GM19324 (cell line): ENCODE data around the gene SIAH3.
A peak's percentile ranks its signal among the peaks of the same experiment; 100 is the strongest.

Experiments
- ATAC-seq: cut with Tn5 transposase; IDR thresholded peaks from one replicate; pipeline ENCODE4 v1.9.1; 2021; ENCODE audit warnings: mild to moderate bottlenecking, moderate library complexity; ENCODE audit not compliant: unreplicated experiment, low FRiP score

SIAH3 gene

DNA sequence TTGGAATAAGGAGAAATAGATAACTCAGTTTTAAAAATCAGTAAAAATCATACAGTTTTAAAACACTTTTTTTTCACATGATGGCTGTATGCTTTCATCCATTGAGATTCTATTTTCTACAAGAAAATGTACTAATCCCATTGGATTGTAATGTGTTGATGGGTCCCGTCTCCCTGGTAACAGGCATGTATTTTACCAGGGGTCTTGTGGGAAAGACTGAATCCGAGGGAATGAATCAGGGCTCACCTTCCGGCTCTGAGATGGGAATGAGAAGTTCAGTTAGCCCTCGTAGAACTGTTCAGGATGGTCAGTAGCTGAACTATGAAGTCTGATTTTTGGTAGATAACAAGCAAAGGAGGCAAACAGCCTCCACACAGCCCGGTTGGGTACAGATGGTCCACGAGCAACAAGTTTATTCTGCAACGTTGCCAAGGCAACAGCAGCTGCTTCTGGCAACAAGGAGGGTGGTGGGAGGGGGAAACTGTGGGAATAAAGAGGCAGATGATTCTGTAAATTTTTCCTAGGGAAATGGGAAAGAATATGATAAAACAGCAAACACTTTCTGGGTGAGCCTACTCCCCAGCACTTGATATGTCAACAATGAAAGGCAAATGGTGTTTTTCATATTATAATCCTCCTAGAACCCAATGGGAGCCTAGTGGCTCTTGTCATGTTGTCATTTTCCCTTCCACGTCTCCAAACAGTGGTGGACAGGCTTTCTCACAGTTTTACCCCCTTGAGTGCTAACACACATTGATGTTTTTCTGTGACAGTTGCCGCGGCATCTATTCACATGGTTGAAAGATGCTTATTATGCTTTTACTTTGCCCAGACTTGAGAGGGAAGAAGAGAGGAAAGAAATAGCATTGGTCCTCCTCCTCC is 12.4 kb upstream of the SIAH3 start:
- no peak for ATAC-seq

GRCh38 chr13:45861322-45861721 is 9.8 kb upstream of the SIAH3 start:
- ATAC-seq: no peak

- ATAC-seq: no peak
Measured at GRCh38 chr13:45860240-45860639, 8.7 kb upstream of the SIAH3 start.

DNA sequence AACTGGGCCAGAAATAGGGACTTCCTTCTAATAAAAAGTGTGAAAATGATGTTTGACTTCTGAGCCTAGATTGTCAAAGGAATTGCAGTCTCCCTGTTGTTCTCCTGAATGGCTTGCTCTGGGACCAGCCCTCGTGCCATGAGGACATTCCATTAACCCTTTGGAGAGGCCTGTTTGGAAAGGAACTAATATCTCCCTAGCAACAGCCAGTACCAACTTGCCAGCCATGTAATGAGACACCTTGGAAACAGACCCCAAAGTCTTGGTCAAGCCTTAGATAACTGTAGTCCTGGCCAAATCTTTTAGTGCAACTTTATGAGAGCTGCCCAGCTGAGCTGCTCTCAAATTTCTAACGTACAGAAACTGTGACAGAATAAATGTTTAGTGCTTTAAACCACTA is 8.2 kb upstream of the SIAH3 start:
- ATAC-seq: no peak

GRCh38 chr13:45852494-45852893 is 941 bp upstream of the SIAH3 start:
- no peak for ATAC-seq

GRCh38 chr13:45851956-45852355 is 403 bp upstream of the SIAH3 start:
- no peak for ATAC-seq

DNA sequence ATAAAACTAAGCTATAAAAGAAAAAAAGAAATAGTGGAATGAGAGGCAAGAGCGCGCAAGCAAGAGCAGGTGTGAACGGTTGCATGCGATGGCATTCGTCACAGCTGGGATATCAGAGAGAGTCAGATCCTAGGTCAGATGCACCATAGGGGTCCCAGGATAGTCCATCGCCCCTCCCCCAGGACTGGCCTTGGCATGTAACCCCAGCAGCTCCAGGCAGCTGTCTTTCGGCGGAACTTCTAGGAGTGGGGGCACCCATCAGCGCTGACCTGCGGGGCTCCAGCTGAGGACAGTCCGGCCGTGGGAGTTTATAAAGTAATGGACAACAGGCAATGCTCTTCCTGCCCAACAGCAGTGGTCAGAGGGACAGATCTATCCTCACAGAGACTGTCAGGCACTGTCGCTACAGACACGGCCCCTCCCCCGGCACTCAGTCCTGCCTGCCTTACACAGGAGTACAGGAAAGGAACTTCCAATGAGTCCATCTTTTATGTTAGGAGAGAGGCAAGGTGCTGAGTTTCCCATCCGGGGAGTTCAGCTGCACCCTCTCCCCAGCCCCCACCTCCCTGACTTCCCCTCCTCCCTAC is 1.4 kb downstream of the SIAH3 start:
- no peak for ATAC-seq

DNA sequence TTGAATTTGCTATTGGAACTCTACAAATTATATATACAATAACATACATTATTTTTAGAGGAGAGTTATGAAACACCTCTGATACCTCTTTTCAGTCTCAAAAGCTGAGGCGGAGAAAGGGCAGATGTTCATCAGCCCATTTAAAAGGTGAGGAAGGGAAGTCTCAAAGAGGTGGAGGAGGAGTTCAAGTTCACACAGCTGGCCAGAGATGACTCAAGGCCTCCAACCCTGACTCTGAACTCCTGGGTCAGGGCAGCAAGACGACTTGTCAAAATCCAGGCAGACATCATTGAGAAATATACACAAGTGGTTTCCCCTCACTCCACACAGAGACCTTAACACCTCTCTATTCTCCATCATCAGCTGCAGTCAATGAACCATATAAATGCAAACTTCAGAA is 2.1 kb downstream of the SIAH3 start:
- no peak for ATAC-seq

GRCh38 chr13:45847554-45848224 is 3.9 kb downstream of the SIAH3 start:
- no peak for ATAC-seq

DNA sequence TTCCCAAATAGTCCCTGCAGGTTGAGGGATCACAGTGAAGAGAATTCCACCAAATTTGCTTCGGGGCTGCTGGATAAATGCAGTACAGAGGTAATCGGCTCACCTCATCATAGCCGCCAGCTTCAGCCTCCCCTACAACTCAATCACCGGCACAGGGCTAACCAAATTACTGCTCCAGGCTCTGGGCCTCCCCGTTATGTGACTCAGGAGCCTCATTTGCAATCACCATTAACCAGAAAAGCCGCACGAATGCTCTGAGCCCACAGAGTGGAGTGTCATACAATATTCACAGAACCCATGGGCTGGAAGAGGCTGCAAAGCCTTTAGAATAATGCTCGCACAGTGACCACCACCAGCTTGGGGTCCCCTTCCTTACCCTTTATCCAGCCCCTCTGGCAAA is 4.9 kb downstream of the SIAH3 start:
- ATAC-seq: no peak

GRCh38 chr13:45838171-45838745 is 13.3 kb downstream of the SIAH3 start:
- no peak for ATAC-seq

DNA sequence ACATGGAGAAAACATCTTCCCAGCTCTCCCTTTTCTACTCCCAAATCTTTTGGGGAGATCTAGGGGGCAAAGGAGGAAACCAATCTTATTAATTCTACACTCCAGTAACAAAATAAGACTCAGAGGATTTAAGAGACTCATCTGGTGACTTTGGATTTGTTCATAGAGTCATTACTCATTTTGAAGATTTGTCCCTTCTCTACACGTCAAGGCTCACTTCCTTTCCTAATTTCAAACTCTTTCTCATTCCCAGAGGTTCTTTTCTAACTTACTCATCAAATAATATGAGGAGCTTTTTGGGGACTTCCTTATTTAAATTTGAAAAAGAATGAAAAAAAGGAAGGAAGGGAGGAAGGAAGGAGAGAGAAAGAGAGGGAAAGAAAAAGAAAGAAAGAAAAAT is 14.4 kb downstream of the SIAH3 start:
- ATAC-seq: no peak

- no peak for ATAC-seq
Measured at GRCh38 chr13:45834411-45834994, 17.1 kb downstream of the SIAH3 start.

- no peak for ATAC-seq
Measured at GRCh38 chr13:45833663-45834375, 17.7 kb downstream of the SIAH3 start.

GRCh38 chr13:45833242-45833641 is 18.3 kb downstream of the SIAH3 start:
- ATAC-seq: no peak

- no peak for ATAC-seq
Measured at GRCh38 chr13:45831851-45832250, 19.7 kb downstream of the SIAH3 start.

DNA sequence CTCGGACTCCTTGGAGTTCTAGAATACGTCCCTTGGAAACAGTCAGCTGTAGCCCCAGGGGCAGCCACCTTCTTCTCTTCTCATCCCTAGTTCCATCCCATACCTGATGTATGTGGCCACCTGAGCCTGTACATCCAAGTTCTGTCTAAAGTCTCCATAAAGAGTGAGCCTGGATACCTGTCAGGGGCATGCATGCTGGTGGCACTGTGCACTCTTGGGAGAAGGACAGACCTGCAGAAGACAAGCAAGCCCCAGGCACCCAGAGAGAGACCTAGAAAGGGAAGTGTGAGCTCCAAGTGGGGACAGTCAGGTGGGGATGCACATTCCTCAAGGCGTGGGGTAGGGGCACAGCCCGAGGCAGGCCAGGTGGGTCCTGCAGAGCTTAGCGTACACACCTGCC is 21.4 kb downstream of the SIAH3 start:
- ATAC-seq: no peak

- ATAC-seq: no peak
Measured at GRCh38 chr13:45828256-45828968, 23.1 kb downstream of the SIAH3 start.

DNA sequence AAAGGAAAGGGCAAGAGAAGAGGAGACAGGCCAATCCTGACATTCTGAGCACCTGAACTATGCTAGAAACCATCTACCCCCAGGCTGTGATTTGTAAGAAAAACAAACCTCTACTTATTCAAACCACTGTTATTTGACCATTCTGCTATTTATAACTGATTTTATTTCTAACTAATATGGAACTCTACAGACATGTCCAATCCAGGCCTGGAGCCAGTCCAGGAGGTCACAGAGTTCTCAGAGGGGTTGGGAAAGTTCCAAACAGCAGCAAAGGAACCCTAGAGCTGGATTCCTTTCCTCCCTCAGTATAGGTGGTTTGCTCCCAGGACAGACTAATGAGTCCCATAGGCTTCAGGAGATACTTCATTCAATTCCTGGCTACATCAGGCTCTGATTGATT is 24.2 kb downstream of the SIAH3 start:
- no peak for ATAC-seq

- peak; percentile 64 for ATAC-seq
Measured at GRCh38 chr13:45826731-45827130, 24.8 kb downstream of the SIAH3 start.
